ENCODE data around the gene GPS2. TPM values are rescaled to one million over a fixed set of nuclear protein-coding genes. Genes with fewer than 3 reads are reported as not detected.

GPS2 gene
- total RNA-seq, 1 experiment from 2014 or later: 116 TPM

DNA sequence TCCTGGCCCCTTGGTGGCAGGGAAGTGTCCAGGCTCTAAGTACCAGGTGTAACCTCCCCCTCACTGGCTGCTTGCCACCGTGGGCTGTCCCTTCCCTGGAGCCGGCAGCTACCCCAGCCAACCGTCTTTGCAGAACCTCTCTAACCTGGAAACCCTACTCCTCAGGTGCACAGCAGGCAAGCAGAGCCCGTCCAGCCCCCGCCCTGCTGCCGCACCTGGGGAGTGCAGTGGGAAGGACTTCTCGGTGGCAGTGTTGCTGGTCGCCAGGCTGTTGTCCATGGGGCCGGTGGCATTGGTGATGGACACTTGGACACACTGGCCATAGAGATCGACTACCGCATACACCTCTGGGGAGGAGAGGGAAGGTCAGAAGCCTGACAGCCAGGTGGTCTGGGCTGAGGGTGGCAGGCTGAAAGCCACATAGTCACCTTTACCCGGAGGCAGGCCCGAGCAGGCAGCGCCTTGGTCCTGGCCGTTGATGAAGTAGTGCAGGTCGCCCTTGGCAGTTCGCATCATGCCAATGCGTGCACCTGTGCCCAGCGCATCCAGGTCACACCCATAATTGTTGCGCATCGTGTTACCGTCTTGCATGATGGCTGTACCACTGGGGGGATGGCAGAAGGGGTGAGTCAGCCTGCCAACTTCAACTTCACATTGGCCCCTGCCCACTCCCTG lies 7.5 kb upstream of the GPS2 start:
- no peaks in the 10 kb centered on the region for H3K27me3 ChIP-seq (replicated peaks; ENCODE audit: insufficient read depth, low read depth, low read length, poor library complexity)
- no peak overlapping the region for H3K27ac ChIP-seq (ENCODE audit: low read depth, low read length, poor library complexity, severe bottlenecking)
- peaks cover 66% of the 10 kb centered on the region for H3K36me3 ChIP-seq (ENCODE audit: insufficient read depth, low read length, poor library complexity, severe bottlenecking)
- BruUV-seq (replicated peaks): no TSS peak
- no peak for DNase-seq (ENCODE audit: low spot score)
- CTCF ChIA-PET: no interaction called here
- TF ChIP-seq EZH2 (IDR thresholded peaks at IDR 0.05; ENCODE audit: borderline replicate concordance, low read depth, low read length, poor library complexity, severe bottlenecking): no peak
- TF ChIP-seq, protein P1, sequence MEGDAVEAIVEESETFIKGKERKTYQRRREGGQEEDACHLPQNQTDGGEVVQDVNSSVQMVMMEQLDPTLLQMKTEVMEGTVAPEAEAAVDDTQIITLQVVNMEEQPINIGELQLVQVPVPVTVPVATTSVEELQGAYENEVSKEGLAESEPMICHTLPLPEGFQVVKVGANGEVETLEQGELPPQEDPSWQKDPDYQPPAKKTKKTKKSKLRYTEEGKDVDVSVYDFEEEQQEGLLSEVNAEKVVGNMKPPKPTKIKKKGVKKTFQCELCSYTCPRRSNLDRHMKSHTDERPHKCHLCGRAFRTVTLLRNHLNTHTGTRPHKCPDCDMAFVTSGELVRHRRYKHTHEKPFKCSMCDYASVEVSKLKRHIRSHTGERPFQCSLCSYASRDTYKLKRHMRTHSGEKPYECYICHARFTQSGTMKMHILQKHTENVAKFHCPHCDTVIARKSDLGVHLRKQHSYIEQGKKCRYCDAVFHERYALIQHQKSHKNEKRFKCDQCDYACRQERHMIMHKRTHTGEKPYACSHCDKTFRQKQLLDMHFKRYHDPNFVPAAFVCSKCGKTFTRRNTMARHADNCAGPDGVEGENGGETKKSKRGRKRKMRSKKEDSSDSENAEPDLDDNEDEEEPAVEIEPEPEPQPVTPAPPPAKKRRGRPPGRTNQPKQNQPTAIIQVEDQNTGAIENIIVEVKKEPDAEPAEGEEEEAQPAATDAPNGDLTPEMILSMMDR (conservative IDR thresholded peaks at IDR 0.05; ENCODE audit: low read depth, low read length): no peak
- H3K9me3 ChIP-seq (ENCODE audit: low read depth, low read length, poor library complexity, severe bottlenecking): no peaks in the 10 kb centered on the region
- intact Hi-C loops (cut with micrococcal nuclease; ENCODE audit: unreplicated experiment): no loop called here
- no peak overlapping the region for H3K4me3 ChIP-seq (ENCODE audit: low read depth, low read length, poor library complexity, severe bottlenecking)
- peaks cover 5% of the 10 kb centered on the region for H3K4me1 ChIP-seq (ENCODE audit: insufficient read depth, low read length, poor library complexity, severe bottlenecking)
- POLR2A ChIA-PET (ENCODE audit: low non-redundant PET): no interaction called here

DNA sequence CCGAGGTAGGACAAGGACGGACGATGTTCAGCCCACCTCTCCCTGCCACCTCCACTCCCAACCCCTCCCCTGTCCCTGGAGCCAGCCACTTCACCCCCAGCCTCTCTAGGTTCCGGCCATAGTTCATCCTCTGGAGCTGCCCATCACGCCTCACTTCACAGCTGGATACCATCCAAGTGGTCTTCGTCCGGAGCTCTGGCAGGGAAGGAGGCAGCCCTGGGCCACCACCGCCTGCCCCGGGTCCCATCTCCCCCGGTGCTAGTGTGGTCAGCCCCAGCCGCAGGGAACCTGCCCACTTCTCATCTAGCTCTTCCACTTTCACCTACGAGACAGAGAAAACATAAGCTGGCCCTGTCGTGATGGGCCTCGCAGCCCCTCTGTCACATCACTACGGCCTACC lies 6.3 kb upstream of the GPS2 start:
- intact Hi-C loops (cut with micrococcal nuclease; ENCODE audit: unreplicated experiment): no loop called here
- H3K36me3 ChIP-seq (ENCODE audit: insufficient read depth, low read length, poor library complexity, severe bottlenecking): peaks cover 70% of the 10 kb centered on the region
- no TSS peak for BruUV-seq (replicated peaks)
- ChIA-PET CTCF (no interaction called here), POLR2A (ENCODE audit: low non-redundant PET) (no interaction called here)
- no peaks in the 10 kb centered on the region for H3K27me3 ChIP-seq (replicated peaks; ENCODE audit: insufficient read depth, low read depth, low read length, poor library complexity)
- TF ChIP-seq, protein P1 (conservative IDR thresholded peaks at IDR 0.05; ENCODE audit: low read depth, low read length): no peak
- no peak for TF ChIP-seq EZH2 (IDR thresholded peaks at IDR 0.05; ENCODE audit: borderline replicate concordance, low read depth, low read length, poor library complexity, severe bottlenecking)
- H3K9me3 ChIP-seq (ENCODE audit: low read depth, low read length, poor library complexity, severe bottlenecking): no peaks in the 10 kb centered on the region
- no peaks in the 10 kb centered on the region for H3K4me1 ChIP-seq (ENCODE audit: insufficient read depth, low read length, poor library complexity, severe bottlenecking)
- H3K4me3 ChIP-seq (ENCODE audit: low read depth, low read length, poor library complexity, severe bottlenecking): no peak overlapping the region
- no peak overlapping the region for H3K27ac ChIP-seq (ENCODE audit: low read depth, low read length, poor library complexity, severe bottlenecking)
- no peak for DNase-seq (ENCODE audit: low spot score)

GRCh38 chr17:7318121-7318860 lies 3.1 kb upstream of the GPS2 start:
- no peaks in the 10 kb centered on the region for H3K27me3 ChIP-seq (replicated peaks; ENCODE audit: insufficient read depth, low read depth, low read length, poor library complexity)
- H3K9me3 ChIP-seq (ENCODE audit: low read depth, low read length, poor library complexity, severe bottlenecking): no peaks in the 10 kb centered on the region
- ChIA-PET POLR2A (ENCODE audit: low non-redundant PET) (no interaction called here), CTCF (no interaction called here)
- H3K36me3 ChIP-seq (ENCODE audit: insufficient read depth, low read length, poor library complexity, severe bottlenecking): peaks cover 56% of the 10 kb centered on the region
- no peak overlapping the region for H3K4me3 ChIP-seq (ENCODE audit: low read depth, low read length, poor library complexity, severe bottlenecking)
- no TSS peak for BruUV-seq (replicated peaks)
- peaks cover 8% of the 10 kb centered on the region for H3K4me1 ChIP-seq (ENCODE audit: insufficient read depth, low read length, poor library complexity, severe bottlenecking)
- TF ChIP-seq, protein P1 (conservative IDR thresholded peaks at IDR 0.05; ENCODE audit: low read depth, low read length): no peak
- no peak for TF ChIP-seq EZH2 (IDR thresholded peaks at IDR 0.05; ENCODE audit: borderline replicate concordance, low read depth, low read length, poor library complexity, severe bottlenecking)
- H3K27ac ChIP-seq (ENCODE audit: low read depth, low read length, poor library complexity, severe bottlenecking): no peak overlapping the region
- intact Hi-C loops (cut with micrococcal nuclease; ENCODE audit: unreplicated experiment): no loop called here
- DNase-seq (ENCODE audit: low spot score): no peak

Data from A673 (cell line).